Measurements from ENCODE around the gene ULK4.
"Not testable (repeated sequence)": the region's sequence is repeated elsewhere in the genome, so short reads cannot be mapped to it uniquely, and the experiment has no call there.

Gene ULK4

DNA sequence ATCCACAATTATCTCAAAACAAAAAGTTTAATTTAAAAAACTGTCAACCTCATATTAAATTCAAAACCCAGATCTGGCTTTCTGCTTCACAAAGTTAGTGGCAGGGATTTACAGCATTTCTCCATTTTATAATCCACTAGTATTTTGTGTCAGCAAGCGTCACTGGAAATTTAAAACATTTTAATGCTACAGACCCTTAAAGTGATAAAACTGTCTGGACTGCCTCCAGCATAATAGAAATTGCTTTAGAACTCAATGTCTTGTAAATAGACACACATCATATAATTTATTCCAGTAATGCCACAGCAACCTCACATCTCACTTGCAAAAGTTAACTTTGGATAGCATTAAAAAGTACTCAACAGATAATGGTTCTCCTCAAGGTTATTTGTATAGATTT, 116.1 kb downstream of the ULK4 start:
- Histone ChIP-seq H3K27me3 (replicated peaks) (no peaks in the 10 kb centered on the region), H3K4me3 (ENCODE audit: low read depth, low read length) (no peak overlapping the region), H3K36me3 (replicated peaks) (no peaks in the 10 kb centered on the region), H3K27ac (no peak overlapping the region)
- no peak for DNase-seq
- in situ Hi-C loops (cut with HindIII; ENCODE audit: low pct_ligation_motif_present, low sequenced_read_pairs), result no loop called here
- TF ChIP-seq, protein P1, sequence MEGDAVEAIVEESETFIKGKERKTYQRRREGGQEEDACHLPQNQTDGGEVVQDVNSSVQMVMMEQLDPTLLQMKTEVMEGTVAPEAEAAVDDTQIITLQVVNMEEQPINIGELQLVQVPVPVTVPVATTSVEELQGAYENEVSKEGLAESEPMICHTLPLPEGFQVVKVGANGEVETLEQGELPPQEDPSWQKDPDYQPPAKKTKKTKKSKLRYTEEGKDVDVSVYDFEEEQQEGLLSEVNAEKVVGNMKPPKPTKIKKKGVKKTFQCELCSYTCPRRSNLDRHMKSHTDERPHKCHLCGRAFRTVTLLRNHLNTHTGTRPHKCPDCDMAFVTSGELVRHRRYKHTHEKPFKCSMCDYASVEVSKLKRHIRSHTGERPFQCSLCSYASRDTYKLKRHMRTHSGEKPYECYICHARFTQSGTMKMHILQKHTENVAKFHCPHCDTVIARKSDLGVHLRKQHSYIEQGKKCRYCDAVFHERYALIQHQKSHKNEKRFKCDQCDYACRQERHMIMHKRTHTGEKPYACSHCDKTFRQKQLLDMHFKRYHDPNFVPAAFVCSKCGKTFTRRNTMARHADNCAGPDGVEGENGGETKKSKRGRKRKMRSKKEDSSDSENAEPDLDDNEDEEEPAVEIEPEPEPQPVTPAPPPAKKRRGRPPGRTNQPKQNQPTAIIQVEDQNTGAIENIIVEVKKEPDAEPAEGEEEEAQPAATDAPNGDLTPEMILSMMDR (IDR thresholded peaks at IDR 0.05; ENCODE audit: low read depth, low read length, missing control alignments), result no peak

DNA sequence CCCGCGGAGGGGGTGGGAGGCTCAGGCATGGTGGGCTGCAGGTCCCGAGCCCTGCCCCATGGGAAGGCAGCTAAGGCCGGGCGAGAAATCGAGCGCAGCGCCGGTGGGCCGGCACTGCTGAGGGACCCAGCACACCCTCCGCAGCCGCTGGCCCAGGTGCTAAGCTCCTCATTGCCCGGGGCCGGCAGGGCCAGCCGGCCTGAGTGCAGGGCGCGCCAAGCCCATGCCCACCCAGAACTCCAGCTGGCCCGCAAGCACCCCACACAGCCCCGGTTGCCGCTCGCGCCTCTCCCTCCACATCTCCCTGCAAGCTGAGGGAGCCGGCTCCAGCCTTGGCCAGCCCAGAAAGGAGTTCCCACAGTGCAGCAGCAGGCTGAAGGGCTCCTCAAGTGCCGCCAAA, 117.6 kb downstream of the ULK4 start:
- H3K4me3 ChIP-seq (ENCODE audit: low read depth, low read length); H3K27ac ChIP-seq; H3K36me3 ChIP-seq (replicated peaks); H3K27me3 ChIP-seq (replicated peaks); DNase-seq; in situ Hi-C loops (cut with HindIII; ENCODE audit: low pct_ligation_motif_present, low sequenced_read_pairs): not testable (repeated sequence)

DNA sequence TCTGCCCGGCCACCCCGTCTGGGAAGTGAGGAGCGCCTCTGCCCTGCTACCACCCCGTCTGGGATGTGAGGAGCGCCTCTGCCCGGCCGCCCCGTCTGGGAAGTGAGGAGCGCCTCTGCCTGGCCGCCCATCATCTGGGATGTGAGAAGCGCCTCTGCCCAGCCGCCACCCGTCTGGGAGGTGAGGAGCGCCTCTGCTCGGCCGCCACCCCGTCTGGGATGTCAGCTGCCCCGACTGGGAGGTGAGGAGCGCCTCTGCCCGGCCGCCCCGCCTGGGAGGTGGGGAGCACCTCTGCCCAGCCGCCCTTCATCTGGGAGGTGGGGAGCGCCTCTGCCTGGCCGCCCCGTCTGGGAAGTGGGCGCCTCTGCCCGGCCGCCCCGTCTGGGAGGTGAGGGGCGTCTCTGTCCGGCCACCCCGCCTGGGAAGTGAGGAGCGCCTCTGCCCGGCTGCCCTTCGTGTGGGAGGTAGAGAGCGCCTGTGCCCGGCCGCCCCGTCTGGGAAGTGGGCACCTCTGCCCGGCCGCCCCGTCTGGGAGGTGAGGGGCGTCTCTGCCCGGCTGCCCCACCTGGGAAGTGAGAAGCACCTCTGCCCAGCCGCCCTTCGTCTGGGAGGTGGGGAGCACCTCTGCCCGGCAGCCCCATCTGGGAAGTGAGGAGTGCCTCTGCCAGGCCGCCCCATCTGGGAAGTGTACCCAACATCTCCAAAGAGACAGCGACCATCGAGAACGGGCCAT, 120.8 kb downstream of the ULK4 start:
- H3K27ac ChIP-seq; H3K36me3 ChIP-seq (replicated peaks); DNase-seq; H3K4me3 ChIP-seq (ENCODE audit: low read depth, low read length); H3K27me3 ChIP-seq (replicated peaks); in situ Hi-C loops (cut with HindIII; ENCODE audit: low pct_ligation_motif_present, low sequenced_read_pairs): not testable (repeated sequence)

DNA sequence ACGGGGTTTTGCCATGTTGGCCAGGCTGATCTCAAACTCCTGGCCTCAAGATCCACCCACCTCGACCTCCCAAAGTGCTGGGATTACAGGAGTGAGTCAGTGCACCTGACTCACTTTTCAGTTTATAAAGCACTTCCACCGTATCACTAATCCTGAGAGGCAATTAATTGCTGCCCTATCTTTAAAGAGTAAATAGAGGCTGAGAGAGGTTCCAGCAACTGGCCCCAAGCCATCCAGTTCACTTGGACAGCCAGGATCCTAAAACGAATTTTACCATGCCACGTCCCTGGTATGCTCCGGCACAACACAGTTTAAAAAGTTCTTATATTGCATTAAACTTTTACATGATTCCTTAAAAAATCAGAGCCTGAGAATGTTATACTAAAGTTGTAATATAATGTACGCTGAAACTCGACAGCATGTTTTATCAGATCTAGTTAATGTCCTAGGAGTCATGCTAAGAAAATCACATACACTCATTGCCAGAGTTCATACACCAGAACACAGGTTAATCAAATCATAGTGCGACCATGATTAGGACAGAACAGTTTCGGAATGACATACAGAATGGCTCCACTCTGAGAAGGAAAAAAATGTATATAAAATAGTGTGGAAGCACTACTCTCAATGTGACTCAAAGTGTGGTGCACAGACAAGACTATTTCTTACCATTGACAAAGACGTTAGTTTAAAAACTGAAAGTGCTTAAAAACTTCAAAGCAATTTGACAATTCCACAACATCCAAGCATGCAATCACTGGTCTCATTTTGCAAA, 125.4 kb downstream of the ULK4 start:
- in situ Hi-C loops (cut with HindIII; ENCODE audit: low pct_ligation_motif_present, low sequenced_read_pairs), result no loop called here
- H3K4me3 ChIP-seq (ENCODE audit: low read depth, low read length), result no peak overlapping the region
- no peak for DNase-seq
- TF ChIP-seq, protein P1 (IDR thresholded peaks at IDR 0.05; ENCODE audit: low read depth, low read length, missing control alignments), result no peak
- H3K27me3 ChIP-seq (replicated peaks), result no peaks in the 10 kb centered on the region
- no peaks in the 10 kb centered on the region for H3K36me3 ChIP-seq (replicated peaks)
- H3K27ac ChIP-seq, result no peak overlapping the region

DNA sequence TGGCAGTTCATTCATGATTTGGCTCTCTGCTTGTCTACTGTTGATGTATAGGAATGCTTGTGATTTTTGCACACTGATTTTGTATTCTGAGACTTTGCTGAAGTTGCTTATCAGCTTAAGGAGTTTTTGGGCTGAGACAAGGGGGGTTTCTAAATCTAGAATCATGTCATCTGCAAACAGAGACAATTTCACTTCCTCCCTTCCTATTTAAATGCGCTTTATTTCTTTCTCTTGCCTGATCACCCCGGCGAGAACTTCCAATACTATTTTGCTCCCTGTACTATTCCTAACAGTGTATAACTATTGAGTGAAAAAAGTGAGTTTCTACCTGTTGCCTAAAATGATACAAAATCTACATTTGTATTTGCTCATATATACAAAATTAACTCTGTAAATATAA, 128.3 kb downstream of the ULK4 start:
- H3K27ac ChIP-seq, result no peak overlapping the region
- TF ChIP-seq, protein P1 (IDR thresholded peaks at IDR 0.05; ENCODE audit: low read depth, low read length, missing control alignments), result no peak
- DNase-seq, result no peak
- in situ Hi-C loops (cut with HindIII; ENCODE audit: low pct_ligation_motif_present, low sequenced_read_pairs), result no loop called here
- H3K4me3 ChIP-seq (ENCODE audit: low read depth, low read length), result no peak overlapping the region
- H3K36me3 ChIP-seq (replicated peaks), result no peaks in the 10 kb centered on the region
- H3K27me3 ChIP-seq (replicated peaks), result no peaks in the 10 kb centered on the region

DNA sequence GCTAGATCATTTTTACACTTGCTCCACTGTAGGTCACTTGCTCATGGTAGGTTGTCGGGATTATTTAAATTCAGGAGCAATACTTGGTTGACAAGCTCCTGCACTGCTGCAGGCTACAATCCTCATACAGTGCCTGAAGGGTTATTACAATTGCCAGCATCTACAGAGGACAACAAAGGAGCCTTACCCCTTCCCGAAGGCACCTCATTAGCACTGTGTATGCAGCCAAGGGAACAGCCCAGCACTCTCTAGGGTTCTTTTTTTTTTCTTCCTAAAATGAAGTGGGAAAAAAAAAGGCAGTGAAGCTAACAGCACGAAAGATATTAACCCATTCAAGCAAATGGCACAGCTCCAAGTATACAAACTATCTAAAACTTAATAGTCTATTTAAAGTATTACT, 142.7 kb downstream of the ULK4 start:
- DNase-seq, result no peak
- no peak overlapping the region for H3K27ac ChIP-seq
- in situ Hi-C loops (cut with HindIII; ENCODE audit: low pct_ligation_motif_present, low sequenced_read_pairs), result no loop called here
- no peaks in the 10 kb centered on the region for H3K36me3 ChIP-seq (replicated peaks)
- H3K4me3 ChIP-seq (ENCODE audit: low read depth, low read length), result no peak overlapping the region
- H3K27me3 ChIP-seq (replicated peaks), result no peaks in the 10 kb centered on the region
- TF ChIP-seq, protein P1 (IDR thresholded peaks at IDR 0.05; ENCODE audit: low read depth, low read length, missing control alignments), result no peak

All from brain microvascular endothelial cell (primary cell).